Loucy (cell line): ENCODE data around the gene CCDC171.

Source experiments
- EZH2phosphoT487 ChIP-seq: fragments of 200-600 bp; IDR thresholded peaks from 2 replicates; pipeline ENCODE4 v1.6.1; 2018; ENCODE audit warnings: antibody characterized with exemption, mild to moderate bottlenecking, moderate library complexity, borderline replicate concordance
- TF ChIP-seq, protein P1 (sequence below): fragments of 200-600 bp; sonication (generic); conservative IDR thresholded peaks from 2 replicates; pipeline ENCODE4 v1.5.1; 2014; ENCODE audit warnings: mild to moderate bottlenecking, antibody characterized with exemption, low read length

DNA sequence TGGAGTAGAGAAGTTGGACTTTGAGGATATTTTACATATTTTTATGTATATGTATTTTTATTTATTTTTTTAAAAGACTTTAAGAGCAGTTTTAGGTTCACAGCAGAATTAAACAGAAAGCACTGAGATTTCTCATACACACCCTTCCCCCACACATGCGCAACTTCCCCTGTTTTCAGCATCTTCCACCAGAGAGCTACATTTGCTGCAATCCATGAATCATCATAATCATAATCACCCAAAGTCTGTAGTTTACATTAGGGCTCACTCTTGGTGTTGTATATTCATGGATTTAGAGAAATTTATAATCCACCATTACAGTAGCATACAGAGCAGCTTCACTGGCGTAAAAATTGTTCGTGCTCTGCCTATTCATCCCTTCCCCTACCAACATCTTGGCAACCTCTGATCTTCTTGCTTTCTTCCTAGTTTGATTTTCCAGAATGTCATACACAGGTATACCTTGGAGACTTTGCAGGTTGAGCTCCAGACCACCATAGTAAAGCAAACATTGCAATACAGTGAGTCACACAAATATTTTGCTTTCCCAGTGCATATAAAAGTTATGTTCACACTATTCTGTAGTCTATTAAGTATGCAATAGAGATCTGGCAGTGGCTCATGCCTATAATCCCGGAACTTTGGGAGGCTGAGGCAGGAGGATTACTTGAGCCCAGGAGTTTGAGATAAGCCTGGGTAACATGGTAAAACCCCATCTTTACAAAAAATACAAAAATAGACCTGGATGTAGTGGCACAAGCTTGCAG, 9.6 kb upstream of the CCDC171 start:
- TF ChIP-seq, protein P1, sequence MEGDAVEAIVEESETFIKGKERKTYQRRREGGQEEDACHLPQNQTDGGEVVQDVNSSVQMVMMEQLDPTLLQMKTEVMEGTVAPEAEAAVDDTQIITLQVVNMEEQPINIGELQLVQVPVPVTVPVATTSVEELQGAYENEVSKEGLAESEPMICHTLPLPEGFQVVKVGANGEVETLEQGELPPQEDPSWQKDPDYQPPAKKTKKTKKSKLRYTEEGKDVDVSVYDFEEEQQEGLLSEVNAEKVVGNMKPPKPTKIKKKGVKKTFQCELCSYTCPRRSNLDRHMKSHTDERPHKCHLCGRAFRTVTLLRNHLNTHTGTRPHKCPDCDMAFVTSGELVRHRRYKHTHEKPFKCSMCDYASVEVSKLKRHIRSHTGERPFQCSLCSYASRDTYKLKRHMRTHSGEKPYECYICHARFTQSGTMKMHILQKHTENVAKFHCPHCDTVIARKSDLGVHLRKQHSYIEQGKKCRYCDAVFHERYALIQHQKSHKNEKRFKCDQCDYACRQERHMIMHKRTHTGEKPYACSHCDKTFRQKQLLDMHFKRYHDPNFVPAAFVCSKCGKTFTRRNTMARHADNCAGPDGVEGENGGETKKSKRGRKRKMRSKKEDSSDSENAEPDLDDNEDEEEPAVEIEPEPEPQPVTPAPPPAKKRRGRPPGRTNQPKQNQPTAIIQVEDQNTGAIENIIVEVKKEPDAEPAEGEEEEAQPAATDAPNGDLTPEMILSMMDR, result no peak
- no peak for TF ChIP-seq EZH2phosphoT487
